K562 (cell line): Measurements from ENCODE around the gene APOL2. TPM values are rescaled to one million over a fixed set of nuclear protein-coding genes. Genes with fewer than 3 reads are reported as not detected.

ENCODE experiments used
- ATAC-seq: fragments of 200-7000 bp; cut with Tn5 transposase; 3 replicates; pipeline ENCODE4 v1.9.1; 2020; ENCODE audit warnings: moderate library complexity
- BruUV-seq: library from RNA; stranded (reverse); fragments of 400-500 nt; replicated peaks from 2 replicates; lab custom pipeline; 2021; lab: Mats Ljungman, UMichigan
- CTCF ChIA-PET: fragments of 300-600 bp; formaldehyde crosslinking; extraction: SDS; loops from one replicate; lab custom pipeline; 2021; ENCODE audit warnings: low intra/inter-chr PET ratio; lab: Yijun Ruan, JAX
- POLR2A ChIA-PET: fragments of 300-600, 350-650 bp; sonication (Branson Sonifier 250); formaldehyde crosslinking; extraction: SDS; loops from one replicate; lab custom pipeline; 2021; ENCODE audit warnings: antibody characterized with exemption, inconsistent platforms; lab: Yijun Ruan, JAX
- DNase-seq, 4 experiments: peaks; one replicate each; pipeline versions ENCODE4 v3.0.0 to v3.0.0-alpha.2; 2011 to 2018; ENCODE audit warnings: low spot score in 3 of 4, mixed read lengths in 3 of 4; ENCODE audit errors: extremely low read depth in 1 of 4
- FAIRE-seq: peaks from 2 replicates; lab custom pipeline; 2011; peaks lifted over from hg19 to GRCh38; lab: Jason Lieb, UNC
- H2AFZ ChIP-seq: 2 replicates; pipeline ENCODE4 v1.6.0; 2011; ENCODE audit warnings: low read depth, low read length, control low read depth, inconsistent platforms
- H3K27ac ChIP-seq: fragments of 200-600 bp; 3 replicates; pipeline ENCODE4 v1.8.0; 2011; ENCODE audit warnings: low read depth, mild to moderate bottlenecking, control low read depth, inconsistent platforms, low read length, moderate library complexity, mixed read lengths; ENCODE audit errors: extremely low read depth
- H3K27me3 ChIP-seq, 2 experiments: fragments of 300-600 bp in 1 of 2; 2 replicates in 1 of 2; 3 replicates in 1 of 2; pipeline versions ENCODE4 v1.6.0 to v1.8.0; 2011; ENCODE audit warnings: inconsistent platforms in 2 of 2, low read length in 2 of 2, mild to moderate bottlenecking in 1 of 2, mixed read lengths in 1 of 2, moderate library complexity in 1 of 2; ENCODE audit not compliant: control insufficient read depth in 2 of 2, insufficient read depth in 2 of 2
- H3K36me3 ChIP-seq: fragments of 300-600 bp; 3 replicates; pipeline ENCODE4 v1.8.0; 2011; ENCODE audit warnings: mild to moderate bottlenecking, low read length, inconsistent platforms; ENCODE audit not compliant: control insufficient read depth, insufficient read depth
- H3K4me1 ChIP-seq, 2 experiments: fragments of 200-600 bp in 1 of 2; replicated peaks in 1 of 2; 2 replicates in 1 of 2; 3 replicates in 1 of 2; pipeline versions ENCODE4 v1.5.1 to v1.8.0; 2011; ENCODE audit warnings: inconsistent platforms in 2 of 2, low read length in 2 of 2, mild to moderate bottlenecking in 1 of 2, mixed read lengths in 1 of 2, moderate library complexity in 1 of 2; ENCODE audit not compliant: control insufficient read depth in 2 of 2, insufficient read depth in 2 of 2
- H3K4me2 ChIP-seq: 2 replicates; pipeline ENCODE4 v1.6.1; 2011; ENCODE audit warnings: low read length, control low read depth, inconsistent platforms, mixed read lengths; ENCODE audit not compliant: insufficient read depth
- H3K4me3 ChIP-seq: fragments of 200-600 bp; sonication (generic), shearing (Covaris generic); 2 replicates; pipeline ENCODE4 v1.5.1; 2016; ENCODE audit warnings: control low read depth, inconsistent platforms
- H3K79me2 ChIP-seq: fragments of 200-600 bp; 3 replicates; pipeline ENCODE4 v1.8.0; 2011; ENCODE audit warnings: low read length, inconsistent platforms; ENCODE audit not compliant: control insufficient read depth, insufficient read depth
- H3K9ac ChIP-seq, 2 experiments: 2 replicates each; pipeline versions ENCODE4 v1.6.0 to v1.6.1; 2011; ENCODE audit warnings: low read depth in 2 of 2, low read length in 2 of 2, control low read depth in 1 of 2, inconsistent platforms in 1 of 2, mild to moderate bottlenecking in 1 of 2, mixed read lengths in 1 of 2; ENCODE audit not compliant: insufficient read depth in 1 of 2
- H3K9me1 ChIP-seq: one replicate; pipeline ENCODE4 v1.6.0; 2011; ENCODE audit warnings: inconsistent platforms, mild to moderate bottlenecking, low read length, moderate library complexity; ENCODE audit not compliant: control insufficient read depth, insufficient read depth
- H3K9me3 ChIP-seq: replicated peaks from 2 replicates; pipeline ENCODE4 v1.5.1; 2011; ENCODE audit warnings: low read depth, low read length, inconsistent platforms; ENCODE audit not compliant: control insufficient read depth, insufficient read depth
- H4K20me1 ChIP-seq: replicated peaks from 2 replicates; pipeline ENCODE4 v1.6.1; 2011; ENCODE audit warnings: low read length, inconsistent platforms, mixed read lengths; ENCODE audit not compliant: control insufficient read depth, insufficient read depth
- CBX1 ChIP-seq: sonication (generic); IDR thresholded peaks from 2 replicates; pipeline ENCODE4 v1.6.1; 2016; ENCODE audit warnings: antibody characterized with exemption, low read depth, mild to moderate bottlenecking
- CC2D1A ChIP-seq: fragments of 450-650 bp; IDR thresholded peaks from 2 replicates; pipeline ENCODE4 v1.6.1; 2017; ENCODE audit warnings: mild to moderate bottlenecking
- CHD2 ChIP-seq: IDR thresholded peaks from 2 replicates; pipeline ENCODE4 v1.6.1; 2011; ENCODE audit warnings: low read depth, low read length
- CSDE1 ChIP-seq, 2 experiments: fragments of 450-650 bp; IDR thresholded peaks; 2 replicates each; pipeline ENCODE4 v1.6.1; 2016; ENCODE audit warnings: mild to moderate bottlenecking in 1 of 2
- ERF ChIP-seq: fragments of 450-650 bp; formaldehyde crosslinking; IDR thresholded peaks from 2 replicates; pipeline ENCODE4 v1.4.0; 2020; ENCODE audit warnings: mild to moderate bottlenecking, mixed read lengths
- FOS ChIP-seq: IDR thresholded peaks from 3 replicates; pipeline ENCODE4 v1.6.1; 2011; ENCODE audit not compliant: insufficient read length; ENCODE audit errors: extremely low read depth
- HCFC1 ChIP-seq: IDR thresholded peaks from 2 replicates; pipeline ENCODE4 v1.6.1; 2012; ENCODE audit warnings: low read depth, low read length, improper control_type of control experiment
- MYNN ChIP-seq, 2 experiments: sonication (generic); formaldehyde crosslinking in 1 of 2; IDR thresholded peaks; 2 replicates each; pipeline versions ENCODE4 v1.5.0 to v1.6.1; 2016 to 2020; ENCODE audit warnings: antibody characterized with exemption in 1 of 2, missing genetic modification reagents in 1 of 2
- RBM22 ChIP-seq: fragments of 200-400 bp; formaldehyde crosslinking; IDR thresholded peaks from 2 replicates; pipeline ENCODE4 v1.6.1; 2018; ENCODE audit warnings: low read length, low read depth; ENCODE audit not compliant: poor library complexity, severe bottlenecking
- SRF ChIP-seq, 2 experiments: fragments of 250-450, 450-650 bp in 1 of 2; sonication (Bioruptor Pico) in 1 of 2; sonication (generic) in 1 of 2; formaldehyde crosslinking; IDR thresholded peaks; 2 replicates each; pipeline versions ENCODE4 v1.5.0 to v1.5.1; 2020 to 2022; ENCODE audit warnings: mild to moderate bottlenecking in 1 of 2, missing genetic modification reagents in 1 of 2
- TFAM ChIP-seq: fragments of 250-450 bp; sonication (Bioruptor Pico); conservative IDR thresholded peaks from 2 replicates; pipeline ENCODE4 v1.5.0; 2021; ENCODE audit warnings: mild to moderate bottlenecking, moderate library complexity
- THRAP3 ChIP-seq: fragments of 450-650 bp; IDR thresholded peaks from 2 replicates; pipeline ENCODE4 v1.6.1; 2016; ENCODE audit warnings: mild to moderate bottlenecking, inconsistent platforms, borderline replicate concordance
- ZEB2 ChIP-seq: fragments of 450-650 bp; IDR thresholded peaks from 2 replicates; pipeline ENCODE4 v1.6.1; 2016
- ZFP36 ChIP-seq: fragments of 150-350 bp; IDR thresholded peaks from 2 replicates; pipeline ENCODE4 v1.6.1; 2018; ENCODE audit warnings: low read length, low read depth; ENCODE audit not compliant: partially characterized antibody
- ZNF644 ChIP-seq: fragments of 200-800 bp; sonication (Bioruptor generic); IDR thresholded peaks from 2 replicates; pipeline ENCODE4 v1.6.1; 2016; ENCODE audit warnings: low read depth, missing genetic modification characterization, missing compliant biosample characterization
- ZNF766 ChIP-seq: fragments of 200-800 bp; sonication (Bioruptor generic); conservative IDR thresholded peaks from 2 replicates; pipeline ENCODE4 v1.6.1; 2016; ENCODE audit warnings: missing genetic modification characterization, missing compliant biosample characterization
- ZNF77 ChIP-seq: fragments of 250-450 bp; sonication (Bioruptor Pico); IDR thresholded peaks from 2 replicates; pipeline ENCODE4 v1.5.0; 2020
- WGBS: fragments of 100-300 bp; shearing (Covaris generic); methylation state at CpG from one replicate; pipeline ENCODE4 v1.1.6; 2016; ENCODE audit warnings: low coverage, mixed read lengths; ENCODE audit not compliant: insufficient coverage; ENCODE audit errors: missing lambda C conversion rate; 5-methylcytosine and 5-hydroxymethylcytosine counted together
- in situ Hi-C: fragments of 300-500 bp; cut with MboI; formaldehyde crosslinking; loops from 4 replicates; pipeline ENCODE4 v1.15.0; 2018; ENCODE audit warnings: inconsistent platforms, mixed read lengths
- intact Hi-C: fragments of 100-400 bp; cut with micrococcal nuclease; formaldehyde crosslinking; loops from 2 replicates; pipeline ENCODE4 v1.14.2; 2022
- polyA plus RNA-seq, 8 experiments: library from polyadenylated mRNA; depleted of rRNA in 4 of 8; stranded (reverse) in 5 of 8; unstranded in 3 of 8; fragments of >200 nt; fragmentation: Nextera tagmentation in 2 of 8; fragmentation: Illumina TruSeq in 1 of 8; extraction: Ambion mirVana in 2 of 8; extraction: Trizol in 1 of 8; gene quantifications; 2 replicates each; pipeline versions ENCODE4 v1.2.1 to v1.2.3, GENCODE V29; 2011 to 2014; ENCODE audit warnings: inconsistent platforms in 1 of 8, missing spikeins in 1 of 8
- total RNA-seq, 7 experiments: library from RNA; depleted of rRNA in 6 of 7; stranded (reverse); fragments of >200 nt in 6 of 7; fragmentation: Illumina TruSeq in 2 of 7; extraction: Trizol in 2 of 7; gene quantifications; 2 replicates each; pipeline versions ENCODE4 v1.2.1 to v1.2.3, GENCODE V29; 2011 to 2021; ENCODE audit warnings: low replicate concordance in 1 of 7
- TF ChIP-seq, protein P1 (sequence below): fragments of 250-450 bp; sonication (Bioruptor Pico); IDR thresholded peaks from 2 replicates; pipeline ENCODE4 v1.8.0; 2022; ENCODE audit warnings: moderate library complexity, mild to moderate bottlenecking, inconsistent platforms

The APOL2 gene
- total and polyA plus RNA-seq, 9 of the 15 experiments (the other 6 are each of a cell fraction or from before 2014, with no cell fraction given), result 2.7 to 10.6 (median 8.9) TPM

GRCh38 chr22:36235585-36235984 lies 3.7 kb downstream of the APOL2 start:
- Histone ChIP-seq H4K20me1 (no peaks in the 10 kb centered on the region), H3K4me3 (no peak overlapping the region), H3K9me1 (no peaks in the 10 kb centered on the region), H3K27me3 (no peaks in the 10 kb centered on the region), H3K9me3 (no peaks in the 10 kb centered on the region), H3K79me2 (peaks cover 23% of the 10 kb centered on the region), H3K9ac (no peak overlapping the region), H3K4me2 (no peak overlapping the region), H2AFZ (no peak overlapping the region), H3K4me1 (peaks cover 4 to 13% of the 10 kb centered on the region in 2 experiments; a peak in 4 of 5 replicates), H3K27ac (no peak overlapping the region), H3K36me3 (peaks cover 12% of the 10 kb centered on the region; the same call in 2 of the 3 replicates)
- no TSS peak for BruUV-seq
- POLR2A ChIA-PET, result interaction anchor here (0.8 kb wide), 1 partner anchor 10 kb away, joined by 3 read pairs; no protein-coding TSS in a partner anchor
- no peak for ATAC-seq
- no peak for FAIRE-seq
- 71% methylated on average over 2 of the region's 3 CpGs for WGBS
- in situ Hi-C loops (no loop called here), intact Hi-C loops (loop anchor here (5.0 kb wide), 1 partner anchor 42 kb away; no protein-coding TSS in a partner anchor)
- CTCF ChIA-PET, result no interaction called here
- DNase-seq, result no peak
- TF ChIP-seq CSDE1 (IDR thresholded peaks at IDR 0.05), result no peak
- no peak for TF ChIP-seq FOS
- TF ChIP-seq ZNF766 (CRISPR knock-in tag), result no peak
- TF ChIP-seq RBM22, result no peak
- no peak for TF ChIP-seq SRF (CRISPR knock-in tag; IDR thresholded peaks at IDR 0.05)

DNA sequence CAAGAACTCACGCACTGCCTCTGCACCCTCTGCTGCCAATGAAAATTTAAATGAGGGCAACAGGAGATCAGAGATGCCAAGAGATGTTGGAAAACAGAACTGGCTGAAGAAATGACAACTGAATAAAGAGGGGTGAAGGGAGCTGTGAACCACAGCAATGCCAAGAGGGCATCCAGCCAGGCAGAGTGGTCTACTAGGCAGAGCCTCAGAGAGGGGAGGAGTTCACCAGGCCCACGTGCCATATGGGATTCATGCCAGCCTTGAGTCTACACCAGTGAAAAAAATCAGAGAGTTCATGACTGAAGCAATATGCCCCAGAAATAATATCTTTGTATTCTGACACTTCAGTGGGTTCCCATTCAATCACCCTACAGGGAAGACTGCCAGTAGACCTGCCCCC lies 4.4 kb downstream of the APOL2 start:
- no peak for FAIRE-seq
- H3K36me3 ChIP-seq, result peaks cover 14% of the 10 kb centered on the region; the same call in 2 of the 3 replicates
- no peaks in the 10 kb centered on the region for H4K20me1 ChIP-seq
- H2AFZ ChIP-seq, result no peak overlapping the region
- H3K4me3 ChIP-seq, result no peak overlapping the region
- no peaks in the 10 kb centered on the region for H3K9me1 ChIP-seq
- no peak overlapping the region for H3K9ac ChIP-seq
- peaks cover 23% of the 10 kb centered on the region for H3K79me2 ChIP-seq
- whole genome bisulfite sequencing, result 58% methylated on average over 2 of the region's 2 CpGs
- no peak overlapping the region for H3K4me2 ChIP-seq
- DNase-seq, result no peak
- ChIA-PET CTCF (no interaction called here), POLR2A (no interaction called here)
- peaks cover 3 to 13% of the 10 kb centered on the region in 2 experiments; a peak in 4 of 5 replicates for H3K4me1 ChIP-seq
- in situ Hi-C loops, result no loop called here
- no TSS peak for BruUV-seq
- H3K27me3 ChIP-seq, result no peaks in the 10 kb centered on the region
- intact Hi-C loops, result loop anchor here (5.0 kb wide), 1 partner anchor 42 kb away; no protein-coding TSS in a partner anchor
- no peak for ATAC-seq
- H3K27ac ChIP-seq, result no peak overlapping the region
- H3K9me3 ChIP-seq, result no peaks in the 10 kb centered on the region
- TF ChIP-seq HCFC1, result no peak
- TF ChIP-seq, protein P1, sequence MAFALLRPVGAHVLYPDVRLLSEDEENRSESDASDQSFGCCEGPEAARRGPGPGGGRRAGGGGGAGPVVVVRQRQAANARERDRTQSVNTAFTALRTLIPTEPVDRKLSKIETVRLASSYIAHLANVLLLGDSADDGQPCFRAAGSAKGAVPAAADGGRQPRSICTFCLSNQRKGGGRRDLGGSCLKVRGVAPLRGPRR (CRISPR knock-in tag), result no peak
- no peak for TF ChIP-seq THRAP3
- no peak for TF ChIP-seq TFAM
- no peak for TF ChIP-seq ZFP36
- TF ChIP-seq ZNF644 (tag), result no peak
- no peak for TF ChIP-seq ZNF77 (CRISPR knock-in tag)
- no peak for TF ChIP-seq MYNN (IDR thresholded peaks at IDR 0.05)
- no peak for TF ChIP-seq MYNN (CRISPR knock-in tag; IDR thresholded peaks at IDR 0.05)
- TF ChIP-seq CC2D1A, result no peak
- no peak for TF ChIP-seq ERF (CRISPR knock-in tag)
- TF ChIP-seq ZEB2, result no peak
- no peak for TF ChIP-seq CHD2
- TF ChIP-seq CBX1, result no peak
